HuH-7 (cell line): ENCODE data around the gene ESPN.

Source experiments
- DNase-seq: peaks from one replicate; pipeline ENCODE4 v3.0.0; 2011; ENCODE audit warnings: low spot score

The ESPN gene

DNA sequence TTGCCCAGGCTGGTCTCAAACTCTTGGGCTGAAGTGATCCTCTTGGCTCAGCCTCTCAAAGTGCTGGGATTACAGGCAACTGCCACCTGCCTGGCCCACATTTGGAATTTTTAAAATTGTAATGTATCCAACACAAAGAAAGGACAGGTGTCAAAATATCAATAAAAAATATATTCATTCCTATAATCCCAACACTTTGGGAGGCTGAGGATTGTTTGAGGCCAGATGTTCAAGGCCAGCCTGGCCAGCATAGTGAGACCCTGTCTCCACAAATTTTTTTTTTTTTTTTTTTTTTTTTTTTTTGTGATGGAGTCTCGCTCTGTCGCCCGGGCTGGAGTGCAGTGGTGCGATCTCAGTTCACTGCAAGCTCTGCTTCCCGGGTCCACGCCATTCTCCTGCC is 14.8 kb upstream of the ESPN start:
- no peak for DNase-seq

DNA sequence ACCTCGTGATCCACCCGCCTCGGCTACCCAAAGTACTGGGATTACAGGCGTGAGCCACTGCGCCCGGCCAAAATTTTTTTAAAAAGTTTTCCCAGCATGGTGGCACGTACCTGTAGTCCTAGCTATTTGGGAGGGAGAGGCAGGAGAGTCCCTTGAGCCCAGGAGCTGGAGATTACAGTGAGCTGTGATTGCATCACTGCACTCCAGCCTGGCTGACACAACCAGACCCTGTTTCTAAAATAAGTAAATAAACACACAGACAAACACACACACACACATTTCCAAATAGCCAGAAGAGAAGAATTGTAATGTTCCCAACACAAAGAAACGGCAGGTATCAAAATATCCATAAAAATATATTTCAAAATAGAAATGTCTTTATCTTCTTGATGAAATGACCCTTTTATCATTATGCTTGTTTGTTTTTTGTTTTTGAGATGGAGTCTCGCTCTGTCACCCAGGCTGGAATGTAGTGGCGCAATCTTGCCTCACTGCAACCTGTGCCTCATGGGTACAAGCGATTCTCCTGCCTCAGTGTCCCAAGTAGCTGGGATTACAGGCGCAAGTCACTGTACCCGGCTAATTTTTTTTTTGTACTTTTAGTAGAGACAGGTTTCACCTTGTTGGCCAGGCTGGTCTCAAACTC is 14.2 kb upstream of the ESPN start:
- DNase-seq = no peak

DNA sequence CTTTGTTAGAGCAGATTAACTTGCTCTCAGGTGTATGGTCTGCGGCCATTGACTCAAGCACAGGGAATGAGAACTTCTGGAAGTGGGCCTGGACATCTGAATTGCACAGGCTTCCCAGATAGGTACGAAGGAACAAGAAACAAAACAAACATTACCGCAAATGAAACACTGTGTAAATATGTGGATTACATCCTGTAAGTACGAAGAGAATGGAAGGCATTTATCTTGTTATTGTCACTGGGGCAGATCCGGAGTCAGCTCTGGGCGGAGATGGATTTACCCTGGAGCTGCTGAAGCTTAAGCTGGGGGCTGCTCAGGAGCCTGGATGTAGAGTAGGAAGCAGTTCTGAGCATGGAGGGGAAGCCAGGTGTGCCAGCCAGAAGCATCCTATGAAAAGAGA is 11.7 kb upstream of the ESPN start:
- no peak for DNase-seq

DNA sequence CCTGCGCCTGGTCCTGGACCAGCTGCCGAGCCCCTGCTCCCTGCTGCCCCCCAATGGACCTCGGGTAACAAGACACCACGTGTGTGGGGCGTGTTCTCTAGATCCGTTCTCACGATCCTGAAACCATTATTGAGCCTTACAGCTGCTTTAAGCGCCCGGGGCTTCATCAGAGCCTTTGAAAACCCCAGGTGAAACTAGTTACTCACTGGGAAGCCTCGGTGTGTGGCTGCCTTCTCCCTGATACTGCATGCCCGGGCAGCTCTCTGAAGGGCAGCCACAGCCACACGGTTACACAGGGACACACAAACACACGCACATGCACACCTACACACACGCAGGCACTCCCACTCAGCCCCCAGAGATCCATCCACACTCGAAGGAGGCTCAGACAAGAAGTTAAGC is 10.1 kb upstream of the ESPN start:
- peak; percentile 75 for DNase-seq

DNA sequence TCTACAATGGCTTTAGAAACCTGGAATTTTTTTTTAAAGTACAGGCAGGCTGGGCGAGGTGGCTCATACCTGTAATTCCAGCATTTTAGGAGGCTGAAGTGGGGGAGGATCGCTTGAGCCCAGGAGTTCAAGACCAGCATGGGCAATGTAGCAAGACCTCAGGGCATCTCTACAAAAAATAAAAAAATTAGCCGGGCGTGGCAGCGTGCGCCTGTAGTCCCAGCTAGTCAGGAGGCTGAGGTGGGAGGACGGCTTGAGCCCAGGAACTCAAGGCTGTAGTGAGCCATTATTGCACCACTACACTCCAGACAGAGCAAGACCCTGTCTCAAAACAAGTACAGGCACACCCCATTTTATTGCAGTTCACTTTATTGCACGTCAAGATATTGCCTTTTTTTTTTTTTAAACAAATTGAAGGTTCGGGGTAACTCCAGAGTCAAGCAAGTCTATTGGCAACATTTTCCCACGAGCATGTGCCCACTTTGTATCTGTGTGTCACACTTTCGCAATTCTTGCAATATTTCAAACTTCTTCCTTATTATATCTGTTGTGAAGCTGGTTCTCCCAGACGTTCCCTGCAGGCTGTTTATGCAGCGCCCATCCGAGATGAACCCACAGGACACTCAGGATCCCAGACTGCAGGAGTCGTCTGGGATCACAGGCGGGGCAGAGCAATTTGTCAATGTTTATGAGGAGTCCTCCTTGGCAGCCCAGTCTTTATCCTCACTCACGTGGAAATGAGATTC is 9.5 kb upstream of the ESPN start:
- no peak for DNase-seq

DNA sequence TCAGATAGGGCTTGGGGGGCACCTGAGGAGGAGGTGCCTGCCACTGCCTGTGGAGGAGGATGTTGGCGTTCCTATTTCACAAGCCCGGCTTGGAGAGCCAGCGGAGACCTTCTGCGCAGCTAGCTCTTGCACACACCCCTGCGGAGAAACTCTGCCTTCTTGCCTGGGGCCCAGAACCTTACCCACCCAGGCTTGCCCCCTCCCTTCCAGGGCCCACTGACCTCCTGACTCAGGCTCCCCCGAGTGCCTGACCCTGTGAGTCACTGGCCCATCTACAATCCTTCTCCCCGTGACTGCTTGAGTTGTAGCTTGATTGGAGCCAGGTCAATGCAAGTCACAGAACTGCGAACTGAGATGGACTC is 8.3 kb upstream of the ESPN start:
- no peak for DNase-seq

DNA sequence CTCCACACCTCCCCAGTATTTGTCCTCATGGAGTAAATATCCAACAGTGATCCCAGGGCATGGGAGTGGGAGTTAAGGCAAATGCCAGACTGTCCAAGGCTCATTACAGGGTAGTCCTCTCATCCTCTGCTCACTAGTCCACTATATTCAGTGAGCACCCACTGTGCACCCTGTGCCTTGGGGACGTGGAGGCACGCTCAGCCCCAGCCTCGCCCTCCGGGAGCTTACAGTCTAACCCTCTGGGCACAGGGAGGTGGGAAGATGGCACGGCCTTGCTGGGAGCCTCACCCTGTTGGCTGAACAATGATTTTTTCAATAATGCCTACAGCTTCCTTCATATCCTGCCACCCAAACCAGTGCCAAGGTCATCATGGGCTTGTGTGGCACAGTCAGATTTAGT is 7.7 kb upstream of the ESPN start:
- no peak for DNase-seq

DNA sequence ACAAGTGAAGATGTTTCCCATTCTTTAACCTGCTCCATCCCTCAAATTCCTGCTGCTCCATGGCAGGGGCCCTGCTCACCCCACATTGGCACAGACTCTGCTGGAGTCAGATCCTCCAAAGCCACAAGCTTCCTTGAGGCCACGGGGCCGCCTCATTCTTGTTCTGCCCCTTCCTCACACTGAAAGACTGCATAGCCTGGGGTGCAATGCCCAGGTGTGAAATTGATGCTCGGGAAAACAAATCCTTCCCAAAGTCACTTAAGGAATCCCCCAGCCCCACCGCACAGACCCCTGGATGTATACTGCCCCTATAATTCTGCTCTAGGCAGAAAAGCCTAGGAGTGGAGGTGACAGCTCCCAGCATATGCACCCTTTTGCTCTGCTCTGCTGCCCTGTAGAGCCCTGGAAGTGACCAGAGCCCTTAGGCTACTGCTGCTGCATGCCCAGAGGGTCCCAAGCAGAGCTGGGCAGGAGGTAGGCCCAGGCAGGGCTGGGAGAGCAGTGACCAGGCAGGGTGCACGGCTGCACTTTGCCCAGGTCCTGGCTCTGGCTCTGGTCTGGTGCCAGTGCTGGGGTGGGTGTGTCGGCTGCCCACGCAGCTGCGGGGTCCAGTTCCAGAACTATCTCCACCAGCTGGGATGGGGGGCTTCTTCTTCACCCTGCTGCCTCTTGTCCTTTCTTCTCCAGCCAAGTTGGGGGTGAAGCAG is 6.5 kb upstream of the ESPN start:
- DNase-seq = no peak

DNA sequence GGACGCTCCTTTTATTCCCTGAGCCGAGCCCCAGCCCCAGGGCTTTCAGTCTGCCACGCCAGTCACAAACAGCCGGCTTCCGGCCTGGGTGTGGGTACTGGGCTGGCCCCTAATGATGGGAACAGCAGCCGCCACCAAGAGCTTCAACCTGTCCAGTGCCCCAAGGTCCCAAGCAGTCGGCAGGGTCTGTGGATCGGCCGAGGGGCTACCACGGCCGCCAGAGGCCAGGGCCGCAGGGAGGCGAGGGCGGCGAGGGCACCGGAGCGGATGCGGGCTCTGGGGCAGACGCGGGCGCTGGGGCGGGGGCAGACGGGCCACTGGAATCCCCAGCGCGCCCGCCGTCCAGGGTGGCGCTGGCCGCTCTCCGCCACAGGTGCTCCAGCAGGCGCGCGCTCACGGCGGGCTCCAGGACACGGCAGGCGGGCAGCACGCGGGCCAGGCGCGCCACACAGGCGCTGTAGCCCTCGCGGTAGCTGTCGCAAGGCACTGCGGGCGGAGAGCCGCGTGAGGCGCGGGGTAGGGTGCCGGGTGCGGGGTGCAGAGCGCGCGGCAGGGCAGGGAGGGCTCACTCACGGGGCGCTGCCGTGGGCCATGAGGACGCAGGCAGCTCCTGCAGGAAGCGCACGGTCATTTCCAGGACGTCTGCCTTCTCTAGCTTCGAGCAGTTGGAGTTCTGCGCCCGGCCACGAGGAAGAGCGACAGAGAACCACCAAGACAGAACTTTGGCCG is 5.7 kb upstream of the ESPN start:
- no peak for DNase-seq

DNA sequence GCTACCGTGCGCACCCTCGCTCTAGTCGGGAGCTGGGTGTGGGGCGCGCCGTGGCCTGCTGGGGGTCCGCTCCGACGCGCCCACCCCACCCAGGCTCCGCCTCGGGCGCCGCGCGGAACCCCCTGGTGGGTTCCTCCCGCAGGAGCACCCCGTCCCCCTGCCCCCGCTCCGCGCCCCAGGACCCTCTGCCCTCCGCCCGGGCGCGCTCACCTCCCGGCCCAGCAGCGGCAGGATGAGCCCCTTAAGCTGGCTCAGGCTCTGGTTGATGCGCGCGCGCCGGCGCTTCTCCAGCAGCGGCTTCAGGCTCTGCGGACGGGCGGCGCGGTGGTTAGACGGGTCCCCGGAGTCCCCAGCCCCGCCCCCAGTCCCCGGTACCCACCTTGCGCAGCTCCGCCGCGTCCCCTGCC is 5.2 kb upstream of the ESPN start:
- DNase-seq = no peak

DNA sequence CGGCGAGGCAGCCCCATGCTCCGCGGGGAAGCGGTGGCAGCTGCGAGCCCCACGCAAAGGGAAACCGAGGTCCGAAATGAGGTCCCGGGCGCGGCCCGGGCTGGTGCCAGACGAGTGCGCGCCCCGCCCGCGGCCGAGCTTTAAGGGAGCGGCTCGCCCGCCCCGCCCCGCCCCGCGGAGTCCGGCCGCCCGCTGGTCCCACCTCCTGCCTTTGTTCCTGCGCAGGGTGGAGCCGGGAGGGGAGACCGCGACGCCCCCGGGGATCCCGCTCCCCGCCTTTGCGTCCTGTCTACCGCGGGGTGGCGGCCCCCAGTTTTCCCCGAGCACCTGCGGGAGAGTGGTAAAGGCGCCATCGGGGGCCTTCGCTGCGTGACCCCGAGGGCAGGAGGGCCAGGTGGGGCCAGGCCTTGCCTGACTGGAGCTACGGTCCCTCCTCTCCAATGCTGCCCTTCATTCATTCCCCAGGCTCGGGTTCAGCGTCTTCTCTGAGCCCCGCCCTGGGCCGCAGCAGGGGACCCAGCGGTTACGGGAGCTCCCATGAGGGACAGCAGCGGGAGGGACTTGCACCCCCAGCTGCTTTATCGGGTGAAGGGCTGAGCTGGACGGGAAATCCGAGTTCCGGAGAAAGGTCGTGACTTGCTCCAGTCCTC is 4.6 kb upstream of the ESPN start, which contains the start of gene HES2:
Gene HES2 (minus strand): TSS at position 116 of the 650 bp plus-strand sequence. CDS start 99 bp downstream, at position 17.
- peak; percentile 66 for DNase-seq

DNA sequence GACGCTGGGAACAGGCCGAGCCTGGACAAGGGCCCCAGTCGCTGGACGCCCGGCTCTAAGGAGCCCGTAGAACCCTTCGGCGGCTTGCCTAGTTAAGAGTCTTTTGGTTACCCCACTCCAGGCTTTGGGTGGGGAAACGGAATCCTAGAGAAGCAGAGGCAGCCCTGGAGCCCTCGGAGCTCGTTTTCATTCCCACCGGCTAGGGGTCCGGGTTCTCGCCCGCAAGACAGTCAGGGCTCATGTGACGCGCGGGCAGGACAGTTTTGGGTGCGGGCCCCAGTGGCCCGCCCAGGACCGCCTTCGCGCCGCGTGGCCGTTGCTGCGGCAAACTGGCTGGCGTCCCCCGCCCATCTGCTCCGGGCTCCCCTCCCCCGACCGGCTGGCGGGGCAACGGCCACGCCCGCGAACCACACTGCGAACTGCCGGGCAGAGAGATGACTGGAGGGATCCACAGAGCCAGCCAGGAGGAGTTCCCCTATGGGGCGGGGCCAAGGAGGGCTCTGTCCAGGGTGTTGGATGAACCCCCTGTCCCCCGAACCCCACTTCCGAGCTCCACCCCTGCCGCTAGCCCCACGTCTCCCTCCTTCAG is 4.0 kb upstream of the ESPN start:
- no peak for DNase-seq

DNA sequence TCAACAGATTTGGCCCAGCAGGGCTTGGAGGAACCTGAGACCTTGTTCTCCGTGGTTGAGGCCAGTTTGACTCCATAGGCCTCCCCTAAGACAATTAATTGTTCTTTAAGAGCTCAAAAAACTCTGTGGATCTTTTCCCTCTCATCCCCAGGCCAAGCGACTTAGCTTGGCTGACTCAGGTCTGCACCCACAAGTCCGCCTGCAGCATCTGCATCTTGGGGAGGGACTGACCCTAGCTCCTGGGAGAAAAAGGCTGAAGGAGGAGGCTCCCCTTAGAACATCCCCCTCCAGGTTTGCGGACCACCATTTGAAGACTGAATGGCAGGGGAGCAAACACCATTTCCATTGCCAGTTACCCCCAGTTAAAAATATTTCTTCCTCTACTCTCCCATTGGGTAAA is 3.3 kb upstream of the ESPN start:
- DNase-seq = no peak

DNA sequence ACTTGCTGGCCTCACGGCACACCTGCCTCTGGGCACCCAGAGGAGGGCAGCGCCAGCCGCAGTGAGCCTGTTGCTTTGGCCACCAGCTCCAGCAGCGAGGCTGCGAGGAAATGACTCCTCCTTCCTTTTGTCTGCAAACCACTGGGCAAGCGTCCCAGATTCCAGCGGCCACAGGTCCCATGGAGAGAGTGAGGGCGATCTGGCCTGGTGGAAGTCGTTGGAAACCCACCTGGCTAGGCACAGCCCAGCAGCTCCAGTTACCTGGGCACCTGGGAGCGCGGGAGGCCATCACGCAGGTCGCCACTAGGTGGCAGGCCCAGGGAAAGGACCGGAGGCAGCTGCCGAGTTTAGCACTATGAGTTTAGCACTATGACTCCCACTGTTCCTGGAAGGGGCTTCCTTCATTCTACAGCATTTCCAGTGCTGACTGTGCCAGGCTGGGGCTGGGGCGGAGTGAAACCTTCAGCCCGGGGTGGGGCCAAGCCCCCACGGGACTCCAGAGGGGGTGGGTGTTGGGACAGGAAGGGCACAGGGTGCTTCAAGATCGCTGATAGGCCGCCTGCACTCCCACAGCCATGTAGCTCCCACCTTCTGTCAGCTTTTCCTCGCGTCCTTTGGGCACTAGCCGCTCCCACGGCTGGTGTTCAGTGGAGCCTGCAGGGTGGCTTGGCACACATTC is 1.1 kb upstream of the ESPN start:
- peak; percentile 91 for DNase-seq

DNA sequence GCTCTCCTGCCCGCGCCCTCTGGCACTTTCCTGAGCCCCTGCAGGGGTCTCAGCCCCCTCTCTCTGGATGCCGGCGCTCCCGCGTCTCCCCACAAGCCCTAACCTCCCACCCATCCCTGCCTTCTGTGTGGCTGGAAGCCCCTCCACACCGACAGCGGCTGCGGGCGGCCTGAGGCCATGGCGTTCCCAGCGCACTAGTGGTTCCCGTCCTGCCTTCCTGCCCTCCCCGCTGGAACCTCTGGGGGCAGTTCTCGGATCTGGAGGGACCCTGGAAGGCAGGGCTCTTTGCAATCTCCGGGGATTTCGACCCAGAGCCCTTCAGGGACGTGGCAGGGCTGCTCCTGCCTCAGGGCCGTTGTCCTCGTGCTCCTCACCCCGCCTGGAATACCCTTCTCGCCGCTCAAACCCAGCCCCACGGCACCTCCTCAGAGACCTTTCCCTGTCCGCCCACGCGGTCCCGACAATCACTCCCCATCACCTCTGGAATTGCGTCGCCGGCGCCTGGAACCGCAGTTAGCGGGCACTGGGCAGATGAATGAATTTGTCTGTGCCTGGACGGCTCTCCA is 493 bp upstream of the ESPN start:
- DNase-seq = peak; percentile 55

DNA sequence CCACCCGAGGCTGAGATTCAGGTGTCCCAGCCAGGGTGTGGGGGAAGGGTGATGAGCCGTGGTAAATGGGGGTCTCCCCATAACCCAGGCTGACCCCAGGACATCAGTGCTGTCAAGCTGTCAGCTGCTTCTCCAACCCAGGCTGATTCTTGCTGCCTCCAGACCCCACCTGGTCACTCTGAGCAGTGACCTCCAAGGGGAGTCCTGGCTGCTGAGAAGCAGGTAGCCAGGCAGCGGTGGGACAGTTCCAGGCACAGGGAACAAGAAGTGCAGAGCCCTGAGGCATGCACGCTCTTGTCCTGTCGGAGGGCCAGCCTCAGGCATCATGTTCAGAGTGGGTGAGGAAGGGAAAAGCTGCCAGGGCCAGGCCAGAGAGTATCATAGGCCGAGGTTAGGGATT is 1.1 kb downstream of the ESPN start:
- no peak for DNase-seq

DNA sequence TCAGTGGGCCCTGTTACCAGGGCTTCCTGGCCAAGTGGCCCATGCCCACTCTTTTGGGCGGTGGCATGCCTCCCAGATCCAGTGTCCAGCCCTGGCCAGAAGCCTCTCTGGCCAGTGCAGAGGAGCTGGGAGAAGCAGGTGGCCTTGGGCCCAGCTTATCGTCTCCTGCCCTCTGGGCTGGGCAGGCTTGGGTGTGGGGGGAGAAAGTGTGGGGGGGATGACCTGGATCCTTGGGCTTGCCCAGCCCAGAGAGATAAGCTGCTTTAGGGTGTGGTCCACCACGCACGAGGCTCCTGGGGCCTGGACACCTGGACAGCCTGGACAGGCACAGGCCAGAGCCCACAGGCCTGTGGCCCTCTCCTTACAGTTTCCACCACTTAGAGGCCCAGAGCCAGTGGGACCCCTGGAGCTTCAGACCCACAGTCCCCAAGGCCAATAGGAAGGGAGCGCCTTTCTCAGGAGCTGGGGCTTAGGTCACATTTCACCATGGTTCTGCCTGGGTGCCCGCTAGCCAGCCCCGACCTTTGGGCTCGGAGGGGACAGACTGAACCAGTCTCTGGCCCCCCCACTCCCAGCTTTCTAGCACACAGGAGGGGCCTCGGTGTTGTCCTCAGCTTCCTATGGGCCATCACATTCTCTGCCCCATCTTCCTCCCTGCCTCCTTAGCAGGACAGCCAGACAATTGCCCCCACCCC is 1.8 kb downstream of the ESPN start:
- DNase-seq = no peak

DNA sequence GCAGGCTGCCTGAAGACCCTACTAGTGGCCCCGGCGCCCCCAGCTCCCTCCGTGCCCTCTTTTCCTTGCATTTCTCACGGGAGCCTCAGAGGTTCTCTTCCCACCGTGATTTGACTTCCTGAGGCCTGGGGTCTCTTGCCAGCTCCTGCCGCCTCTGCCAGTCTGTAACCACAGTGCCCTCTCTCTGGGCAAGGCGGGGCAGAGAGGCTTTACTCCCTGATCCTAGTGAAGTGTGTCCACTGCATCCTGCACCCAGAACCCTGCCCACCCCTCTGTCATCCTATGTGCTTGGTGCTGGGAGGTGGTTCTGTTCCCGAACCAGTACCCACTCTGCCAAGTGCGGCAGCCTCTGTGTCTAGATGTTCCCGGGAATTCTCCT is 2.4 kb downstream of the ESPN start:
- DNase-seq = no peak

DNA sequence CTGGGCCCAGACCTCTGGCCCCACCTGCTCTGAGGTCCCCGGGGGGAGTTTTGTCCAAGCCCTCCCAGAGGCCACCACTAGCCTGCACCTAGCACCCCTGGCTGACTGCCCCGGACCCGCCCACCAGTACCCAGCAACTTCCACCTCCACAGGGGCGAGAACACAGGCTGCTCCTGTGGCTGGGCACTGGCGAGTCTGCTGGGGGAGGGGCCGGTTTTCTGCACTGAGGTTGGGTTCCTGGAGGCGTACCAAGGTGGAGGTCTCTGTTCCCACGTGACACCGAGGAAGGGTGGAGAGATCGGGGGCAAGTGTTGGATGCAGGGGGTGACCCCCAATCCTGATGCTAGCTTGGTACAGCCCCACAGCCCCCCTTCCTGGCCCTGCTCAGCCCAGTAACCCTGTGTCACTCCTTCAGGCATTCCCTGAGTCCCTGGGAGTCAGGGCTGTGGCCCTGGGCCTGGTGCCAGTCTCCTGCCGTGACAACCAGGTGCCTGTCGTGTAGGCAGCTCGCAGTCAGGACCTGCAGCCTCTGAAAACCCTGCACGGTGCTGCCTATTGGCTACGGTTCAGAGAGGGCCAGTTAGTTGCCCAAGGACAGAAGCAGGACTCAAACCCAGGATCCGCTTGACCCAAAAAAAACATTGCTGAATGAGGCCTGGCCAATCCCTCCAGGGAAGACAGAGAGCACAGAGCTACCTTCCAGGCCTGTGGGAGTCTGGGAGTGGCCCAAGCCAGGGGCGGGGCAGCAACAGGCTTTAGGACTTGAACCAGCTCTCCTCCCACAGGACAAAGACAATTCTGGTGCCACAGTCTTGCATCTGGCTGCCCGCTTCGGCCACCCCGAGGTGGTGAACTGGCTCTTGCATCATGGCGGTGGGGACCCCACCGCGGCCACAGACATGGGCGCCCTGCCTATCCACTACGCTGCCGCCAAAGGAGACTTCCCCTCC is 3.1 kb downstream of the ESPN start:
- no peak for DNase-seq
